Lower leg skin (tissue), 3 donors: ENCODE results near the gene TBCD.

ENCODE experiments used
- CTCF ChIP-seq, 3 donors: fragments of 450-650 bp; IDR thresholded peaks; one replicate each; pipeline ENCODE4 v1.5.1; 2016; ENCODE audit warnings: antibody characterized with exemption in 3 of 3, mild to moderate bottlenecking in 3 of 3, moderate library complexity in 2 of 3
- POLR2A ChIP-seq, 2 donors: fragments of 450-650 bp; IDR thresholded peaks; one replicate each; pipeline ENCODE4 v1.6.1; 2016 to 2017; ENCODE audit warnings: antibody characterized with exemption in 2 of 2, mild to moderate bottlenecking in 1 of 2, moderate library complexity in 1 of 2

DNA sequence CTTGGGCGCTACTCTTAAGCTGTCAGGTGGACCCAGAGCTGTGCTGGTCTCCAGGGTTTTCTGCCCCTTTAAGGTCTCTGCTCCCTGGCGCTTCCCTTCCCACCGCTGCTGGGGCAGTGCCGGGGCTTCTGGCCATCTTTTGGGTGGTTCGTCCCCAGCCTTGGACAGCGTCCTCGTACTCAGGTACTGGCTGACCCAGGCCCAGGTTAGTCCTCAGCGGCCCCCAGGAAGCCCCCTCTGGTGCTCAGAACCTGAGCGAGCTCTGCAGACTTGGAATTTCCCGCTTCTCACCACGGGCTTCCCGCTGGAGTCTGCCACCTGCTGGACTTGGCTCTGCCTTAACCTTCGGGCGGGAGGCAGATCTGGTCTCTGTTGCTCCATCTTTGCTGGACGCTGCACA is 182.0 kb downstream of the TBCD start:
- no peak for TF ChIP-seq CTCF (IDR thresholded peaks at IDR 0.05)
- no peak for TF ChIP-seq POLR2A (IDR thresholded peaks at IDR 0.05)
